Measurements from ENCODE around the gene MT1M.

DNA sequence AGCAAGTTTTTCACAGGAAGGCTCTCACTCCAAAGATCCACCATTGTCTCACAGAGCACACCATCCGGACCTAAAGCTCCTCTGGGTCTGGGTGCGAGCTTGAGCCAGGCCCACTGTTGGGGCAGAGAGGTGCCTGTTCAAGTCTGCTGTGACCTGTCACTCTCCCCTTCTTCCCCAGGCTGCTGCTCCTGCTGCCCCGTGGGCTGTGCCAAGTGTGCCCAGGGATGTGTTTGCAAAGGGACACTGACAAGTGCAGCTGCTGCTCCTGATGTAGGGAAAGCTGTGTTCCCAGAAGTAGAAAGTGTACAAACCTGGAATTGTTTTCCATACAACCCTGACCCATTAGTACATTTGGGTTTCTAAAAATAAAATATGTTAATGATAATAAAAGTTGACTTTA lies 45.0 kb downstream of the MT1M start:
- TF ChIP-seq EP300 (IDR thresholded peaks at IDR 0.05) = no peak
- TF ChIP-seq, protein P1, sequence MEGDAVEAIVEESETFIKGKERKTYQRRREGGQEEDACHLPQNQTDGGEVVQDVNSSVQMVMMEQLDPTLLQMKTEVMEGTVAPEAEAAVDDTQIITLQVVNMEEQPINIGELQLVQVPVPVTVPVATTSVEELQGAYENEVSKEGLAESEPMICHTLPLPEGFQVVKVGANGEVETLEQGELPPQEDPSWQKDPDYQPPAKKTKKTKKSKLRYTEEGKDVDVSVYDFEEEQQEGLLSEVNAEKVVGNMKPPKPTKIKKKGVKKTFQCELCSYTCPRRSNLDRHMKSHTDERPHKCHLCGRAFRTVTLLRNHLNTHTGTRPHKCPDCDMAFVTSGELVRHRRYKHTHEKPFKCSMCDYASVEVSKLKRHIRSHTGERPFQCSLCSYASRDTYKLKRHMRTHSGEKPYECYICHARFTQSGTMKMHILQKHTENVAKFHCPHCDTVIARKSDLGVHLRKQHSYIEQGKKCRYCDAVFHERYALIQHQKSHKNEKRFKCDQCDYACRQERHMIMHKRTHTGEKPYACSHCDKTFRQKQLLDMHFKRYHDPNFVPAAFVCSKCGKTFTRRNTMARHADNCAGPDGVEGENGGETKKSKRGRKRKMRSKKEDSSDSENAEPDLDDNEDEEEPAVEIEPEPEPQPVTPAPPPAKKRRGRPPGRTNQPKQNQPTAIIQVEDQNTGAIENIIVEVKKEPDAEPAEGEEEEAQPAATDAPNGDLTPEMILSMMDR (IDR thresholded peaks at IDR 0.05) = no peak
- no peak for TF ChIP-seq POLR2A (IDR thresholded peaks at IDR 0.05; ENCODE audit: low read depth)

All from esophagus muscularis mucosa (tissue), 4 donors.